GM21526 (cell line): ENCODE data around the gene MXRA8.
"Not testable (repeated sequence)": the region's sequence is repeated elsewhere in the genome, so short reads cannot be mapped to it uniquely, and the experiment has no call there.

ENCODE experiments used
- ATAC-seq: cut with Tn5 transposase; IDR thresholded peaks from one replicate; pipeline ENCODE4 v1.9.1; 2021; ENCODE audit warnings: moderate library complexity; ENCODE audit not compliant: unreplicated experiment, low FRiP score

Gene MXRA8, protein sequence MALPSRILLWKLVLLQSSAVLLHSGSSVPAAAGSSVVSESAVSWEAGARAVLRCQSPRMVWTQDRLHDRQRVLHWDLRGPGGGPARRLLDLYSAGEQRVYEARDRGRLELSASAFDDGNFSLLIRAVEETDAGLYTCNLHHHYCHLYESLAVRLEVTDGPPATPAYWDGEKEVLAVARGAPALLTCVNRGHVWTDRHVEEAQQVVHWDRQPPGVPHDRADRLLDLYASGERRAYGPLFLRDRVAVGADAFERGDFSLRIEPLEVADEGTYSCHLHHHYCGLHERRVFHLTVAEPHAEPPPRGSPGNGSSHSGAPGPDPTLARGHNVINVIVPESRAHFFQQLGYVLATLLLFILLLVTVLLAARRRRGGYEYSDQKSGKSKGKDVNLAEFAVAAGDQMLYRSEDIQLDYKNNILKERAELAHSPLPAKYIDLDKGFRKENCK

GRCh38 chr1:1358433-1359271, at the start of gene MXRA8:
MXRA8 (minus strand) TSS chr1:1358555; CDS start chr1:1358504, 51 bp downstream.
- no peak for ATAC-seq

DNA sequence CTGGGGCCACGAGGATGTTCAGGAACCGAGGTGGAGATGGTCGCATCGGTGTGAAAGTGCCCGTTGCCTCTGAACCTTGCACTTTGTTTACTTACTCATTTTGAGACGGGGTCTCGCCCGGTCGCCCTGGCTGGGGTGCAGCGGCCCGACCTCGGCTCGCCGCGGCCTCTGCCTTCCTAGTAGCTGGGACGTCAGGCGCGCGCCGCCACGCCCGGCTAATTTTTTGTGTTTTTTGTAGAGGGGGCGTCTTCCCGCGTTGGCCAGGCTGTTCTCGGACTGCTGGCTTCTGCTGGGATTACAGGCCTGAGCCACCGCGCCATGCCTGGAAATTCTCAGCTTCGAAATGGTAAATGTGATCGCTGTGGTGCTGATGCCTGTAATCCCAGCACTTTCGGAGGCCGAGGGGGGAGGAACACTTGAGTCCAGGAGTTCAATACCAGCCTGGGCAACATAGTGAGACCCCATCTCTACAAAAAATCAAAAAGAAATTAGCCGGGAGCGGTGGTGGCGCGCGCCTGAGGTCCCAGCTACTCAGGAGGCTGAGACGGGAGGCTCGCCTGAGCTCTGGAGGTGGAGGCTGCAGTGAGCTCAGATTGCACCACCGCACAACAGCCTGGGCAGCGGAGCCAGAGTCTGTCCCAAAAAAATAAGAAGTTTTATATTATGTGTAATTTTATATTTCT, 49.4 kb upstream of the MXRA8 start:
- ATAC-seq, result peak; percentile 2

- ATAC-seq, result peak; percentile 80
Measured at GRCh38 chr1:1406821-1407635, 48.7 kb upstream of the MXRA8 start, which contains the start of gene MRPL20. MRPL20 (minus strand) TSS chr1:1407293; CDS start chr1:1407217, 76 bp downstream.

DNA sequence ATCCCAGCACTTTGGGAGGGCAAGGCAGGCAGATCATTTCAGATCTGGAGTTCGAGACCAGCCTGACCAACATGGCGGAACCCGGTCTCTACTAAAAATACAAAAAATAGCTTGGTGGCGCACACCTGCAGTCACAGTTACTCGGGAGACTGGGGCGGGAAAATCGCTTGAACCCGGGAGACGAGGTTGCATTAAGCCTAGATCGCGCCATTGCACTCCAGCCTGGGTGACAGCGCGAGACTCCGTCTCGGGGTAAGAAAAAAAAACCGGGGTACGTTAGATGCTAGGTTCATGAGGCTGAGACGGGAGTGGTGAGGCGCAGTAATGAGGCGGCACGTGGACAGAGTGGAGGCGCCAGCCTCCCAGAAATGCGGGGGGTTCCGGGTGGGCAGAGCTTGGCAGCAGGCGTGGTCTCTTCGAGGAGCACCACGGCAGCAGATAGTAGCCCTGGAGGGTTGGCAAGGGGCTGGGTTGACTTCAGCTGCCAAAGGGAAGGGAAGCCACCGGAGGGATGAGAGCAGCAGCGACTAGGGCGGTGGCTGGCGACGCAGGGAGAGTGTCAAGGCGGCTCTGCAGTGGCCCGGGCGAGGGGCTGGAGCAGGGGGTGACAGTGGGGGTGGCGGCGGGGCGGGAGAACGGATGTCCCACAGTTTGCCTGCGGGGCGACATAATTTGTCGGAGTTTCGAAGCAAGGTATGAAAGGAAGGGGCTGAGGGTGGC, 47.9 kb upstream of the MXRA8 start:
- ATAC-seq, result no peak

DNA sequence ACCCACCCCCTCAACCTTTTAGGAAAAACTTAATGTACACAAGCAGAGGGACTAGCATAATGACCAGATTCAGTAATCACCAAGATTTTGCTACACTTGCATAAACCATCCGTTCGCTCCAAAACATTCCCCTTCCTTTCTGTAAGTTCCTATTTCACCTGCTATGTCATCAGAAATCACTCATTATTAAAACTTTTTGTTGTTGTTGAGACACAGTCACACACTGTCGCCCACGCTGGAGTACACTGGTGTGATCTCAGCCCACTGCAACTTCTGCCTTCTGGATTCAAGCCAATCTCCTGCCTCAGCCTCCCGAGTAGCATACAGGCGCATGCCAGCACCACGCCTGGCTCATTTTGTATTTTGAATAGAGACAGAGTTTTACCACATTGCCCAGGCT, 45.3 kb upstream of the MXRA8 start:
- no peak for ATAC-seq

GRCh38 chr1:1402901-1403392, 44.6 kb upstream of the MXRA8 start:
- not testable (repeated sequence) for ATAC-seq

DNA sequence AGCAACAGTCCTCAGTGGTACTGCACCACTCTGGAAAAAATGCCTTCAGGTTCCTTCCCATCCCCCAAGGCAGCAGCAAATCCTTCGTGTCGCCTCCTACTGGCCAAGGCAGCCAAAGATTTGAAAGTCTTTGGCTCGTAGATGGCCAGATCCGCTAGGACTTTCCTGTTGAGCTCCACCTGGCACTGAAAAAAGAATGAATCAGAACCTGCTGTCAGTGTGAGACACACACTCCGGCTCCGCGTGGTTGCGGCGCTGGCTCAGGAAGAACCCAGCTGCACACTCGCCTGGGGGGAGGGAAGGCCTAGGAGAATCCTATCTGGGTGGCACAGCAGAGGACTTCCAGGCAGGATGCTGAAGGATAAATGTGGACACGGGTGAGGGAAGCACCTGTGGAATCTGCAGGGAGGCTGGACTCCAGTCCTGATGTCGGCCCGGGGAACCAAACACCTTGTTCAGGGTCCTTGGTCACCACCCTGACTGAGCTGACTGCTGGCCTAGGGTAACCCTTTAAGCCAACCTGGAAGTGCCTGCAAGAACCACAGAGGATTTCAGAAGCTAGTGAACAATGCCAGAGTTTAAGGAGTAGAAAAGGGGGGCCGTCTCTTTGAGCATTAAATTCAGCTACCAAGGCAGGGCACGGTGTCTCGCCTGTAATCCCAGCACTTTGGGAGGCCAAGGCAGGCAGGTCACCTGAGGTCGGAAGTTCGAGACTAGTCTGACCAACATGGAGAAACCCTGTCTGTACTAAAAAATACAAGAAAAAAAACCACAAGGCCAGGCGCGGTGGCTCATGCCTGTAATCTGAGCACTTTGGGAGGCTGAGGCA, 43.9 kb upstream of the MXRA8 start:
- no peak for ATAC-seq

GRCh38 chr1:1401457-1402010, 43.2 kb upstream of the MXRA8 start:
- ATAC-seq, result no peak

- ATAC-seq, result no peak
Measured at GRCh38 chr1:1400576-1401456, 42.5 kb upstream of the MXRA8 start.

DNA sequence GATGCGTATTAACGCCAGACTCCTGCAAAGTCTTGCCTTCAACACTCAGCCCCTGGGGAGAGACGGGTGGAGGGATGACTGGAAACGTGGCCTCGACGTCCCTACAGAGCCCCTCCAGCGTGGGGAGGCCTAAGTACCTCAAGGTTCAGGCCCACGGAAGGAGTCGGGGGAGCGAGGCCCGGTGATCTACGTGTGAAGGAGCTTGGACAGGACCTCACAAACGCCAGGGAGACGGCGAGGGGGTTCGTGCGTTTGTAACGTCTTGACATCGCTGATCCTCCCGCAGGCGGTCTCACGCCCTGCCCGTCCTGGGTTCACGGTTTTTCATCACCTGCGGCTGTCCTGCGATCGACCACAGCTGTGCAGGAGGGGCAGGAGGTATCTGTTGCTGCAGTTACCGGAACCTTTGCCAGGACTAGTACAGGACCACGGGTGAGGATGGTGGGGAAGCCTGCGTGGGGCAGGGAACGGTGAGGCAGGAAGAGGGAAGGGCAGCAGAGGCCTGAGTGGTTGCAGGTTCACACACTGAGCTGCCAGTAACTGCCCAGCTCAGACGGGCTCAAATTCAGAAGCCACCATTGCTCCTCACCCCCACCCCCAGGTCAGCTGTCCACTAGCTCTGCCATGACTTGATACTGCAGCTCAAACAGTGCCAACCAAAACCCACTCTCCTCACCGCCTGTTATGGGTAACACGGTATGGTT, 41.7 kb upstream of the MXRA8 start:
- ATAC-seq, result no peak

DNA sequence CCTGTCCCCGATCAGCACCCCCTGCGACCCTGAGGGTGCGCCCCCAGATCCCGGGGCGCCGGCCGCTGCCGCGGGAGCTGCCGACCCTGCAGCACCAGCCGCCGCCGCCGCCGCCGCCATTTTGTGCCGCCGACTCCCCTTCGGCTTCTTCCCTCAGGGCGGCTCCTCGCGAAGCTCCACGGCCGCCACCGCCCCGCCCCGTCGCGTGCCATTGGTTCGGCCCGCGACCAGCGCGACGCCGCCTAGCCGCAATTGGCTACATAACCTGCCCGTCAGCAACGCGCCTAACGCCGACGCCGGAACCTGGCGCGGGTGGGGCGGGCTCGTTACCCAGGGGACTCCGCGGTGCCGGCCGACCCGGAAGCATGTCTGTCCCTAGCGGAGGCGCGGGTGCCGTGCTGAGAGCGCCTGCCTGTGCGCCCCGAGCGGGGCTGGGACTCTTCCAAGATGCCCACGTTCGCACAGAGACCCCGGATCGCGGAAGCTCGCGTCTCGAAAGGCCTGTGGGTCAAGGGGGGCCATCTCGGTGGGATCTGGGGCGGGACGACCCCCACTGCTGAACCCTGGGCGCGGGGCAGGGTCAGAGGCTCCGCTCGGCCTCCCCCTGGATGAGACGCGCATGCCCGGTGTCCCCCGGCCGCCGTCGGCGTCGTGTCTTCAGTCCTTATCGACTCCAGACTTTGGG, 41.0 kb upstream of the MXRA8 start, which contains the start of gene CCNL2:
Gene CCNL2 (minus strand): TSS at position 149 of the 685 bp plus-strand sequence. CDS start 29 bp downstream, at position 120.
- peak; percentile 91 for ATAC-seq

DNA sequence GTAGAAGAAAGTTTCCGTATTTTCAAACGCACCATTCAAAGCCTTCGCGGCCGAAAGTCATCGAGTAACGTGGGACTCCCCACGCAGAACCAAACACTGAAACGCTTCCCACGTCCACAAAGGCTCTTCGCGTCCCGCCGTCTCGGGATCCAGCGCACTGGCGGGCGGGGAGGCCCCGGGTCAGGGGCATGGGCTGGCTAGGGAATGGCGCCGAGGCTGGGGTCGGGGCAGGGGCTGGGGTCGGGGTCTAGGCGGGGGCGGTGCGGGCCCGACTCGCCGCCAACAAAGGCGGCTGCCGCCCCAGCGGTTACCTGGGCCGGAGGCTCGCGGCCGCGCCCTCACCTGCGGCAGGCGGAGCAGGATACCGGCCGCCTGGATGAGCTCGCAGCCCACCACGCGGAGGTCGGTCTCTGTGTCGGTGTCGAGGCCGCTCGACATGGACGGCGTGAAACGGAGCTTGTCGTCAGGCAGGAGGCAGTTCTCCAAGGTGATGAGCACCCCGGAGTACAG, 40.4 kb upstream of the MXRA8 start:
- ATAC-seq, result peak; percentile 9

DNA sequence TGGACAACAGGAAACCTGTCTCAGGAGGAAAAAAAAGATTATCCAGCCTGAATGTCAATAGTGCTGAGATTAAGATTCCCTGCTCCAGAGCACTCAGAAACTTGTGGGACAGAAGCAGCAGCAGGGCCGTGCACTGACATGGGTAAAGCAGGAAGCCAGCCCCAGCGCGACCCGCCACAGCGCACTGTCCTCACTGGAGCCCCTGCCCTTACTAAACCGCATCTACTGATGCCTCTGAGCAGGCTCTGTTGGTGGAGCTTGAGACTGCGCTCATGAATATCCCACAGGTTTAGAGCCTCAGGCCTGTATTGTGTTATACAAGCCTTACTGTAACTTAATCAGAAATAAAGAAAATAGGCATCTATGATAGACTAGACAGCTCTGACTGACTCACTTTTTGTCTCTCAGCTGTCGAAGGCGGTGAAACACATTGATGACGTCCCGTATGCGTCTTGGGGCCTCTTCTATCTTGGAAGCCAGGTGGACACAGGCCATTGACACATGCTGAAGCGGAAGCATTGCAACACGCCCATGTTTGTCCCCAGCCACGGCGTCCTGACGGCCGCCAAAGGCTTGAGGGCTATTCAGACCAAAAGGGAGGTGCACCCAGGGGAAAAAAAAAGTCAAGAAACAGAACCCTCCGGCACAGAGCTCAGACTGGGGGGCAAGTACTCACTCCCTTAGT, 39.6 kb upstream of the MXRA8 start:
- no peak for ATAC-seq

DNA sequence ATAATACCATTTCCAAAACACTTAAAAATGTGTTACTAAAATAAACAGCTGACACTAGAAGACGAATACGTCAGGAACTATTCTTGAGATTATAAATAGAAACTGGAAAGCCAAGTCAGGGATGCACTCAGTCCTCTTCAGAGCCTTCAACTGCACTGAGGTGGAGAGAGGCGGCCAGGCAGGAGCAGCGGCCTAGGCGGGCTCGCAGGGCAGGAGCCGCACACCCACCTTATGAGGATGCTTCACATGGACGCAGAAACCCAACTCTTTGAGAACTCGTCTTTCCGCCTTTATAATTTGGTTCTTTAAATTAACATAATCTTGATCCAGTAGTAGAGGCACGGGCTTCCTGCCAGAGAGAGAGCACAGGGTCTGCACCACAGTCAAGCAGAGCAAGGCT, 36.8 kb upstream of the MXRA8 start:
- ATAC-seq, result no peak

DNA sequence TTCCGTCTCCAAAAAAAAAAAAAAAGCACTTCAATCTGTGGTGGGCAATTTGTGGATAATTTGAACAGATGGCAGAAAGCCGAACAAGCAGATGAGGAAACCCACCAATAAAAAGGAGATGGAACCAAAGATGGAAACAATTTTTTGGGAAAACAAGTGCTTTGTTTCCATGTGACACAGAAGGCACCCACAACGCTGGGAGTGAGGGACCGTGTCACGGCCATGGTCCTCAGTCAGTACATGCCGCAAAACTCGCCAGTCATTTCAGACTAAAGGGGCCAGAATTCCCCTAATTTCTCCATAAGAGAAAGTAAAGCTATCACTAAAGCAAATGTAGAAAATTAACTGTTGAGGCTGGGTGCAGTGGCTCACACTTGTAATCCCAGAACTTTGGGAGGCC, 35.8 kb upstream of the MXRA8 start:
- ATAC-seq, result no peak
